ENCODE results near the gene ANKS6. TPM values are rescaled to one million over a fixed set of nuclear protein-coding genes. Genes with fewer than 3 reads are reported as not detected.

The ANKS6 gene
- total and polyA plus RNA-seq, 2 of the 4 experiments (the other 2 are of a cell fraction), result 9.0 to 23.6 TPM

DNA sequence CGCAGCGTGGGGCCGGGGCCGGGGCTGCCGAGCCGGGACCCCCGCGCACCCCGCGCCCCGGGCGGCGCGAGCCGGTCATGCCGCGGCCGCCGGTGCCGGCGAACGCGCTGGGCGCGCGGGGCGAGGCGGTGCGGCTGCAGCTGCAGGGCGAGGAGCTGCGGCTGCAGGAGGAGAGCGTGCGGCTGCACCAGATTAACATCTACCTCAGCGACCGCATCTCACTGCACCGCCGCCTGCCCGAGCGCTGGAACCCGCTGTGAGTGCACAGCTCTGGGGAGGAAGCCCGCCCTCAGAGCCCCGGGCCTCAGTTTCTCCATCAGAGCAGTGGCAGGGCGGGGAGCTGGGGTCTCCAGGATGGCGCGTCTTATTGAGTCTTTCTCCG lies 11.4 kb upstream of the ANKS6 start:
- intact Hi-C loops (cut with micrococcal nuclease) (no loop called here), dilution Hi-C loops (cut with HindIII; ENCODE audit: low sequenced_read_pairs, unreplicated experiment) (no loop called here), in situ Hi-C loops (cut with MboI; ENCODE audit: low sequenced_read_pairs) (no loop called here)
- no peak overlapping the region for H2AK5ac ChIP-seq (ENCODE audit: low read depth, low read length)
- H2AK9ac ChIP-seq (replicated peaks; ENCODE audit: low read depth, low read length, poor library complexity), result no peak overlapping the region
- BruUV-seq (replicated peaks), result no TSS peak
- no peak overlapping the region for H2BK20ac ChIP-seq (ENCODE audit: low read depth, low read length)
- H3K9me1 ChIP-seq (ENCODE audit: insufficient read depth, low read length), result peaks cover 6% of the 10 kb centered on the region
- no peak overlapping the region for H2BK15ac ChIP-seq (ENCODE audit: low read depth, low read length)
- H3K4me3 ChIP-seq (ENCODE audit: insufficient read depth, low read depth, low read length), result peak overlapping the region; percentile 70
- H3K9me3 ChIP-seq (ENCODE audit: control insufficient read depth, insufficient read depth, low read length), result no peaks in the 10 kb centered on the region
- peak overlapping the region; percentile 90 for H2AFZ ChIP-seq (replicated peaks; ENCODE audit: low read length, poor library complexity)
- H3K18ac ChIP-seq (ENCODE audit: low read depth, low read length), result no peak overlapping the region
- H4K5ac ChIP-seq (ENCODE audit: low read depth, low read length), result no peak overlapping the region
- H4K91ac ChIP-seq (ENCODE audit: insufficient read depth, low read depth, low read length), result no peak overlapping the region
- H3K4me1 ChIP-seq (ENCODE audit: control insufficient read depth, insufficient read depth, low read length), result peaks cover 23% of the 10 kb centered on the region
- no peaks in the 10 kb centered on the region for H3K36me3 ChIP-seq (ENCODE audit: control insufficient read depth, insufficient read depth, low read length)
- H4K20me1 ChIP-seq (ENCODE audit: insufficient read depth, low read length), result no peaks in the 10 kb centered on the region
- peak overlapping the region; percentile 96 for H3K4me2 ChIP-seq (ENCODE audit: low read depth, low read length)
- WGBS, 2 experiments (ENCODE audit: extremely low coverage in 2 of 2, insufficient read length in 1 of 2), result 3% methylated on average over 8 of the region's 46 CpGs; no CpG with 5 or more reads in 1 of the 2 experiments
- ChIA-PET CTCF (interaction anchor here (1.3 kb wide), 1 partner anchor 10 kb away, joined by 3 read pairs; no protein-coding TSS in a partner anchor), POLR2A (ENCODE audit: unreplicated experiment) (interaction anchor here (0.6 kb wide), 1 partner anchor 470 kb away, joined by 3 read pairs; no protein-coding TSS in a partner anchor)
- TF ChIP-seq, protein P1, sequence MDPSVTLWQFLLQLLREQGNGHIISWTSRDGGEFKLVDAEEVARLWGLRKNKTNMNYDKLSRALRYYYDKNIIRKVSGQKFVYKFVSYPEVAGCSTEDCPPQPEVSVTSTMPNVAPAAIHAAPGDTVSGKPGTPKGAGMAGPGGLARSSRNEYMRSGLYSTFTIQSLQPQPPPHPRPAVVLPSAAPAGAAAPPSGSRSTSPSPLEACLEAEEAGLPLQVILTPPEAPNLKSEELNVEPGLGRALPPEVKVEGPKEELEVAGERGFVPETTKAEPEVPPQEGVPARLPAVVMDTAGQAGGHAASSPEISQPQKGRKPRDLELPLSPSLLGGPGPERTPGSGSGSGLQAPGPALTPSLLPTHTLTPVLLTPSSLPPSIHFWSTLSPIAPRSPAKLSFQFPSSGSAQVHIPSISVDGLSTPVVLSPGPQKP (IDR thresholded peaks at IDR 0.05; ENCODE audit: borderline replicate concordance, low read depth, low read length), result no peak
- no peak for TF ChIP-seq CHD1 (IDR thresholded peaks at IDR 0.05; ENCODE audit: low read depth, low read length)
- TF ChIP-seq, protein P2, sequence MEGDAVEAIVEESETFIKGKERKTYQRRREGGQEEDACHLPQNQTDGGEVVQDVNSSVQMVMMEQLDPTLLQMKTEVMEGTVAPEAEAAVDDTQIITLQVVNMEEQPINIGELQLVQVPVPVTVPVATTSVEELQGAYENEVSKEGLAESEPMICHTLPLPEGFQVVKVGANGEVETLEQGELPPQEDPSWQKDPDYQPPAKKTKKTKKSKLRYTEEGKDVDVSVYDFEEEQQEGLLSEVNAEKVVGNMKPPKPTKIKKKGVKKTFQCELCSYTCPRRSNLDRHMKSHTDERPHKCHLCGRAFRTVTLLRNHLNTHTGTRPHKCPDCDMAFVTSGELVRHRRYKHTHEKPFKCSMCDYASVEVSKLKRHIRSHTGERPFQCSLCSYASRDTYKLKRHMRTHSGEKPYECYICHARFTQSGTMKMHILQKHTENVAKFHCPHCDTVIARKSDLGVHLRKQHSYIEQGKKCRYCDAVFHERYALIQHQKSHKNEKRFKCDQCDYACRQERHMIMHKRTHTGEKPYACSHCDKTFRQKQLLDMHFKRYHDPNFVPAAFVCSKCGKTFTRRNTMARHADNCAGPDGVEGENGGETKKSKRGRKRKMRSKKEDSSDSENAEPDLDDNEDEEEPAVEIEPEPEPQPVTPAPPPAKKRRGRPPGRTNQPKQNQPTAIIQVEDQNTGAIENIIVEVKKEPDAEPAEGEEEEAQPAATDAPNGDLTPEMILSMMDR (conservative IDR thresholded peaks at IDR 0.05; ENCODE audit: low read depth, low read length), result no peak
- no peak for TF ChIP-seq RCOR1 (IDR thresholded peaks at IDR 0.05; ENCODE audit: insufficient replicate concordance, low read length)
- TF ChIP-seq NFE2L2 (IDR thresholded peaks at IDR 0.05; ENCODE audit: low read depth, low read length), result no peak
- TF ChIP-seq RAD21 (IDR thresholded peaks at IDR 0.05; ENCODE audit: low read length), result no peak
- no peak for TF ChIP-seq MXI1 (IDR thresholded peaks at IDR 0.05; ENCODE audit: borderline replicate concordance, low read depth, low read length)
- TF ChIP-seq BHLHE40 (IDR thresholded peaks at IDR 0.05; ENCODE audit: low read depth, low read length), result no peak
- no peak for TF ChIP-seq CEBPB (IDR thresholded peaks at IDR 0.05; ENCODE audit: low read depth, low read length)
- no peak for TF ChIP-seq SMC3 (IDR thresholded peaks at IDR 0.05; ENCODE audit: low read depth, low read length)
- TF ChIP-seq POLR2A (IDR thresholded peaks at IDR 0.05; ENCODE audit: low read depth, low read length), result no peak
- TF ChIP-seq, protein P3, sequence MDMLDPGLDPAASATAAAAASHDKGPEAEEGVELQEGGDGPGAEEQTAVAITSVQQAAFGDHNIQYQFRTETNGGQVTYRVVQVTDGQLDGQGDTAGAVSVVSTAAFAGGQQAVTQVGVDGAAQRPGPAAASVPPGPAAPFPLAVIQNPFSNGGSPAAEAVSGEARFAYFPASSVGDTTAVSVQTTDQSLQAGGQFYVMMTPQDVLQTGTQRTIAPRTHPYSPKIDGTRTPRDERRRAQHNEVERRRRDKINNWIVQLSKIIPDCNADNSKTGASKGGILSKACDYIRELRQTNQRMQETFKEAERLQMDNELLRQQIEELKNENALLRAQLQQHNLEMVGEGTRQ (IDR thresholded peaks at IDR 0.05; ENCODE audit: low read depth, low read length), result no peak
- no peak for TF ChIP-seq RFX5 (IDR thresholded peaks at IDR 0.05; ENCODE audit: low read depth, low read length)
- no peak for TF ChIP-seq MAFK (IDR thresholded peaks at IDR 0.05; ENCODE audit: low read depth, low read length)
- no peak for TF ChIP-seq MAZ (IDR thresholded peaks at IDR 0.05; ENCODE audit: borderline replicate concordance, low read depth, low read length)
- no peak for TF ChIP-seq FOS (IDR thresholded peaks at IDR 0.05; ENCODE audit: low read depth, low read length)
- DNase-seq (no peak), ATAC-seq (ENCODE audit: low read depth) (peak; percentile 56)
- no peaks in the 10 kb centered on the region for H3K79me1 ChIP-seq (ENCODE audit: low read depth in 1 of 2, low read length in 2 of 2)
- H2BK120ac ChIP-seq (ENCODE audit: low read depth, low read length), result no peak overlapping the region
- no peak overlapping the region for H3K23ac ChIP-seq (ENCODE audit: low read depth, low read length)
- H3K4ac ChIP-seq (ENCODE audit: low read depth, low read length), result no peak overlapping the region
- no peak overlapping the region for H3K56ac ChIP-seq (ENCODE audit: extremely low read depth, insufficient read depth, low read length)
- H3K27me3 ChIP-seq (ENCODE audit: control insufficient read depth, insufficient read depth, low read length), result peaks cover 13% of the 10 kb centered on the region
- H3K9ac ChIP-seq (ENCODE audit: low read depth, low read length), result peak overlapping the region; percentile 28; the same call in 1 of the 2 replicates
- no peak overlapping the region for H3K27ac ChIP-seq (ENCODE audit: insufficient read depth, low read length)
- no peak overlapping the region for H3K14ac ChIP-seq (replicated peaks; ENCODE audit: low read depth, low read length)
- H2BK5ac ChIP-seq (ENCODE audit: low read depth, low read length, poor library complexity, severe bottlenecking), result no peak overlapping the region
- no peak overlapping the region for H4K8ac ChIP-seq (ENCODE audit: low read depth in 2 of 2, low read length in 2 of 2)

Measured in IMR-90 (cell line).